Activated B cell treated with CpG ODN at 0.5 μM for 24 hours (primary cell): ENCODE data around the gene VWA8. TPM values are rescaled to one million over a fixed set of nuclear protein-coding genes. Genes with fewer than 3 reads are reported as not detected.
"Not testable (repeated sequence)": the region's sequence is repeated elsewhere in the genome, so short reads cannot be mapped to it uniquely, and the experiment has no call there.

Source experiments
- ATAC-seq: fragments of 200-7000 bp; cut with Tn5 transposase; one replicate; pipeline ENCODE4 v1.10.0; 2021; ENCODE audit warnings: low read depth, mild to moderate bottlenecking, moderate library complexity
- CTCF ChIA-PET: fragments of 350-600 bp; sonication (Branson Sonifier 250); formaldehyde crosslinking; loops from one replicate; lab custom pipeline; 2021; ENCODE audit warnings: antibody characterized with exemption; lab: Charles Lee
- POLR2A ChIA-PET: fragments of 350-600 bp; sonication (Branson Sonifier 250); formaldehyde crosslinking; loops from one replicate; lab custom pipeline; 2021; ENCODE audit warnings: antibody characterized with exemption; lab: Charles Lee
- DNase-seq: peaks from one replicate; pipeline ENCODE4 v3.0.0; 2022
- H3K27ac Mint-ChIP-seq: one replicate; pipeline ENCODE4 v1.8.0; 2020; ENCODE audit warnings: mixed read lengths
- H3K27me3 Mint-ChIP-seq: one replicate; pipeline ENCODE4 v1.8.0; 2021; ENCODE audit warnings: mixed read lengths
- H3K36me3 Mint-ChIP-seq: one replicate; pipeline ENCODE4 v1.8.0; 2021; ENCODE audit warnings: low read depth, mixed read lengths
- H3K4me1 Mint-ChIP-seq: one replicate; pipeline ENCODE4 v1.8.0; 2021; ENCODE audit warnings: mixed read lengths
- H3K4me3 Mint-ChIP-seq: one replicate; pipeline ENCODE4 v1.8.0; 2020; ENCODE audit warnings: mild to moderate bottlenecking, mixed read lengths
- H3K9me3 Mint-ChIP-seq: one replicate; pipeline ENCODE4 v1.8.0; 2020; ENCODE audit warnings: mixed read lengths
- CTCF ChIP-seq: fragments of 200-600 bp; IDR thresholded peaks from one replicate; pipeline ENCODE4 v1.8.0; 2022; ENCODE audit warnings: antibody characterized with exemption, mild to moderate bottlenecking
- intact Hi-C: fragments of 100-400 bp; cut with micrococcal nuclease; formaldehyde crosslinking; loops from one replicate; pipeline ENCODE4 v1.15.1; 2024
- total RNA-seq: library from RNA; stranded (reverse); gene quantifications from 2 replicates; pipeline ENCODE4 v1.2.3, GENCODE V29; 2022

VWA8 gene
- total RNA-seq, 1 donor from 2014 or later: 21.7 TPM

GRCh38 chr13:41548031-41548430, 412.9 kb downstream of the VWA8 start:
- TF ChIP-seq CTCF: no peak
- Mint-ChIP-seq H3K9me3 (no peaks in the 10 kb centered on the region), H3K36me3 (no peaks in the 10 kb centered on the region), H3K4me3 (no peak overlapping the region), H3K27me3 (peaks cover 4% of the 10 kb centered on the region), H3K27ac (no peak overlapping the region), H3K4me1 (no peaks in the 10 kb centered on the region)
- intact Hi-C loops: no loop called here
- ChIA-PET POLR2A (no interaction called here), CTCF (no interaction called here)
- DNase-seq (no peak), ATAC-seq (no peak)

GRCh38 chr13:41547251-41548000, 413.5 kb downstream of the VWA8 start:
- intact Hi-C loops: no loop called here
- ATAC-seq (no peak), DNase-seq (no peak)
- Mint-ChIP-seq H3K9me3 (no peaks in the 10 kb centered on the region), H3K4me1 (no peaks in the 10 kb centered on the region), H3K36me3 (no peaks in the 10 kb centered on the region), H3K27ac (no peak overlapping the region), H3K4me3 (no peak overlapping the region), H3K27me3 (peaks cover 4% of the 10 kb centered on the region)
- no peak for TF ChIP-seq CTCF
- POLR2A ChIA-PET: no interaction called here
- CTCF ChIA-PET: no interaction called here

- H3K36me3 Mint-ChIP-seq: no peaks in the 10 kb centered on the region
- H3K9me3 Mint-ChIP-seq: no peaks in the 10 kb centered on the region
These were observed 414.3 kb downstream of the VWA8 start for GRCh38 chr13:41546372-41547190.

GRCh38 chr13:41545432-41545707, 415.5 kb downstream of the VWA8 start:
- H3K4me3 Mint-ChIP-seq: no peak overlapping the region
- H3K27me3 Mint-ChIP-seq: peaks cover 4% of the 10 kb centered on the region
- ChIA-PET POLR2A (no interaction called here), CTCF (no interaction called here)
- DNase-seq (no peak), ATAC-seq (no peak)
- no peak for TF ChIP-seq CTCF
- no peaks in the 10 kb centered on the region for H3K9me3 Mint-ChIP-seq
- H3K4me1 Mint-ChIP-seq: no peaks in the 10 kb centered on the region
- H3K36me3 Mint-ChIP-seq: no peaks in the 10 kb centered on the region
- intact Hi-C loops: no loop called here
- H3K27ac Mint-ChIP-seq: no peak overlapping the region

More at GRCh38 chr13:41546372-41547190, 414.3 kb downstream of the VWA8 start:
- TF ChIP-seq CTCF: no peak
- intact Hi-C loops: no loop called here
- Mint-ChIP-seq H3K27ac (no peak overlapping the region), H3K27me3 (peaks cover 4% of the 10 kb centered on the region), H3K4me1 (no peaks in the 10 kb centered on the region), H3K4me3 (no peak overlapping the region)
- DNase-seq: no peak
- ATAC-seq: no peak
- ChIA-PET CTCF (no interaction called here), POLR2A (no interaction called here)

GRCh38 chr13:41543664-41544300, 417.1 kb downstream of the VWA8 start:
- Mint-ChIP-seq H3K4me1 (no peaks in the 10 kb centered on the region), H3K27ac (no peak overlapping the region), H3K36me3 (no peaks in the 10 kb centered on the region), H3K27me3 (peaks cover 4% of the 10 kb centered on the region), H3K4me3 (no peak overlapping the region), H3K9me3 (no peaks in the 10 kb centered on the region)
- ChIA-PET POLR2A (no interaction called here), CTCF (no interaction called here)
- DNase-seq (no peak), ATAC-seq (no peak)
- intact Hi-C loops: no loop called here
- no peak for TF ChIP-seq CTCF

- DNase-seq, POLR2A ChIA-PET, H3K4me3 Mint-ChIP-seq, intact Hi-C loops, H3K4me1 Mint-ChIP-seq, H3K9me3 Mint-ChIP-seq, CTCF ChIA-PET, H3K27ac Mint-ChIP-seq, ATAC-seq, H3K27me3 Mint-ChIP-seq, H3K36me3 Mint-ChIP-seq: not testable (repeated sequence)
These were observed 418.1 kb downstream of the VWA8 start for GRCh38 chr13:41542799-41543198.
